GM08714 (cell line): ENCODE results near the gene TPRN.
A peak's percentile ranks its signal among the peaks of the same experiment; 100 is the strongest.

Experiments
- H3K4me3 ChIP-seq: fragments of 200-500 bp; sonication (Bioruptor generic); 2 replicates; pipeline ENCODE4 v1.5.1; 2014; ENCODE audit warnings: mild to moderate bottlenecking, low read length, inconsistent platforms
- ZNF274 ChIP-seq: IDR thresholded peaks from 2 replicates; pipeline ENCODE4 v1.6.1; 2012; ENCODE audit warnings: mild to moderate bottlenecking, low read depth, low read length

TPRN gene

DNA sequence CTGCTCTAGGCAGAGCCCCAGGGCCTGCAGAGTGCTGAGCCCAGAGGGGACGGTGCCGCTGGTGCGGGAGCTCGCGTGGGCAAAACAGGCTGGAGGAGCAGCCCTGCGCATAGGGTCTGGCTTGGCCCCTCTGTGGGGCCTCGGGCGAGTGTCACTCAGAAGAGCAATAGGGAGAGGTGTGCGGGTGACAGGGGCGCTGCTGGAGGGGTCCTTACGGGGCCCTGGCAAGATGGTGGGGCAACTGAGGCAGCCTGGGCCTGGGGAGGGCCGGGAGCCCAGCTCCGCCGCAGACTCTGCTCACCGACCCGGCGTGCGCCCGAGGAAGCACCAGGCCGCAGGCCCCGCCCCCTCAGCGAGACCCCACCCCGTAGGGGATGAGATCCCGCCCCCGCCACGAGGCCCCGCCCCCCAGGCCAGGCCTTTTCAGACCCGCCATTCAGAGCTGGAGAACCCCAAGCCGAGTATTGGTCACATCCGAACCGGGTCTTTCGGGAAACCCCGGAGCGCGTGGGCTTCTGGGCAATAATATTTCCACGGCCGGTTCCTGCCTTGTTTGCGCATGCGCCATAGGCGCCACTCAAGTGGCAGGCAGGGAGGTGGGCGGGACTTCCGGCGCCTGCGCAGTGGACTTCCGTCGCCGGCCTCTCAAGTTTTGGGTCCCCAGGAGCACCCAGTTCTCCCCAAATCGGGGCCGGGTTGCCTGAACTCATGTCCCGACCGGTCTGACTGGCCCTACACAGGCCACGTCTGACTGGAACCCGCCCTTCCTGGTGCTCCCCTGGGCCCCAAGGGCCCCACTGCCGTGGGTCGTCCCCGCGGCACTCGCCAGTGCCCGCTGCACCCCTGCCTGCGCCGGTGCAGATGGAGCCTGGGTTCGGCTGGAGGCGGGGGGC is 22.8 kb upstream of the TPRN start:
- TF ChIP-seq ZNF274 = no peak
- peak overlapping the region; percentile 94 for H3K4me3 ChIP-seq

DNA sequence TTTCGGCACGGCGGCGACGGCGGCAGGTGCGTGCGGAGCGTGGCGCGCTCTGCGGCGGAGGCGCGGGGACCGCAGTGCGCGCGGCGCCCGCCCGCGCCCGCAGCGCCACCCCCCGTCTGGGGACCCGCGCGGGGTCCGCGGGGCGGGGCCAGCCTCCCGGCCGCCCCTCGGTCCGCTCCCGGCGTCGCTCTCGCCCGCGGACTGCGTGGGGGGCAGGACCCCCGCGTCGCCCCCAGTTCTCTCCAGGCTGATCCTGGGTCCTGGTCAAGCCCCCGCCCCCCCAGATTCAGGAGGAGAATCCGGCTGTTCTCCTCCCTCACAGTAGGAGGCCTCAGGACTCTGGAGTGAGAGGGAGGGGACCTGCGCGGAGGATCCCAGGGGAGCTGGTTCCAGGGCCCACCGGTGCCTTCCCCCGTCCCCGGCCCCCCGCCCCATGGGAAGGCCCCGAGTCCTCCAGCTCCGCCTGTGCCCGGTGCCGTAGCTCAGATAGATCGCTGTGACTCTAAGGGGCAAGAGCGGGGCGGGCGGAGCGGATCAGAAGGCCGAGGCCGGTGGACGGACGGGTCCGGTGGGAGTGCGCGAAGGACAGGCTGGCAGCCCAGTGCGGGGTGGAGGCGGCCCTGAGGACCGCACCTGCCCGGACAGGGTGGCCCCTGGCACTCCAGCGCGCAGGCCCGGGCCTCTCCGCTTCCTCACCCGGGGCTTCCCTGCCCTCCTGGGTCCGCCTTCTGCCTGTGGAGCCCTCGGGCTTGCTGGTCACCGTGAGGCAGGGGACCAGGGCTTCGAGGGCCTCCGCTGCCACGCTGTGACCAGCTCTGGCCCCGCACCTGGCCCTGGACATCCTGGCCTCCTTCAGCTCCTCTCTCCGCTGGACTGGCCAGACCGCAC is 21.9 kb upstream of the TPRN start, which contains the start of gene RNF208:
Gene RNF208, minus strand, starts transcription at position 51 of the 888 bp plus-strand sequence. CDS start 1,028 bp downstream, outside the sequence.
- H3K4me3 ChIP-seq = peak within 1 kb of the TSS; percentile 48; the same call in 1 of the 2 replicates
- TF ChIP-seq ZNF274 = no peak

DNA sequence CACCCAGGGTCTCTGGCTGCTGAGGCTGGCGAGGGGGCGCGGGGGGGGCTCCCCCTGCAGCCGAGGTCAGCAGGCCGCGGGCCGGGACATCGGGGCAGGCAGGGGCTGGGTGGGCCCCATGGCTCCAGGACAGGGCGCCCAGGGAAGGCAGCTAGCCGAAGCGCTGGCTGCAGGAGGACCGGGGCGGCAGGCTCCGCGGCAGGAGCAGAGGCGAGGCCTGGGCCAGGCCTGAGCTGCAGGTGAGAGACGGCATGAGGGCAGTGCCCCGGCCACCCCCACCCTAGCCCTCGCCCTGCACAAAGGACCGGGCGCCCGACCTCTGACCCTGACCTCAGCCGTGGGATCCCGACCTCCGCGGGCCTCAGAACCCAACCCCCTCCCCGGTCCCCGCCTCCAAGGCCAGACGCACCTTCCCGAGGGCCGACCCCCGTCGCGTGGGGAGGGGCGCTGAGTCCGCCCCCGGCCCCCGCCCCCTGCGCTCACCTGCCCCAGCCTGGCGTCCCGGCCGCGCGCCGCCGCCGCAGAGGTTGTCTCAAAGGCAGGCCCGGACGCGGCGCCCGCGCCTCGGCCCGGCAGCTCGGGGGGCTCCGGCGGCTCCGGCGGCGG is 21.1 kb upstream of the TPRN start:
- no peak for TF ChIP-seq ZNF274
- no peak overlapping the region; the same call in 1 of the 2 replicates for H3K4me3 ChIP-seq

DNA sequence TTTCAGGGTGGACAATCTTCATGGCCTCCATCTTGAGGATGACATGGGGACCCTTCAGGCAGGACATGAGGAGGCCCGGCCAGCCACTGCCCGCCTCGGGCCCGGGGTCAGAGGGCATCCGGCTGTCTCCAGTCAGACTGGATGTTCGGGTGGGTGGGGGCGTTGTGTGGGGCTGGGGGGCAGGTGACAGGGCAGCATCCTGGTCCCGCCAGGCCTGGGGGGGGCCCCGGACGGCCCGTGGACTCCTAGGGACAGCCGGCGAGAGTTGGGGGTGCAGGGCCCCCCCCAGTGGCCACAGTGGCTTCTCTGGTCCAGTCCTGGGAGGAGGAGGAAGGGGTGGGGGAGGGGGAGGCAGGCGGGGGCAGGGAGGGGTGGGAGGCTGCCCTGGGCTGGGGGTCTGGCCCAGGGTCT is 20.6 kb upstream of the TPRN start:
- H3K4me3 ChIP-seq = no peak overlapping the region
- TF ChIP-seq ZNF274 = no peak

DNA sequence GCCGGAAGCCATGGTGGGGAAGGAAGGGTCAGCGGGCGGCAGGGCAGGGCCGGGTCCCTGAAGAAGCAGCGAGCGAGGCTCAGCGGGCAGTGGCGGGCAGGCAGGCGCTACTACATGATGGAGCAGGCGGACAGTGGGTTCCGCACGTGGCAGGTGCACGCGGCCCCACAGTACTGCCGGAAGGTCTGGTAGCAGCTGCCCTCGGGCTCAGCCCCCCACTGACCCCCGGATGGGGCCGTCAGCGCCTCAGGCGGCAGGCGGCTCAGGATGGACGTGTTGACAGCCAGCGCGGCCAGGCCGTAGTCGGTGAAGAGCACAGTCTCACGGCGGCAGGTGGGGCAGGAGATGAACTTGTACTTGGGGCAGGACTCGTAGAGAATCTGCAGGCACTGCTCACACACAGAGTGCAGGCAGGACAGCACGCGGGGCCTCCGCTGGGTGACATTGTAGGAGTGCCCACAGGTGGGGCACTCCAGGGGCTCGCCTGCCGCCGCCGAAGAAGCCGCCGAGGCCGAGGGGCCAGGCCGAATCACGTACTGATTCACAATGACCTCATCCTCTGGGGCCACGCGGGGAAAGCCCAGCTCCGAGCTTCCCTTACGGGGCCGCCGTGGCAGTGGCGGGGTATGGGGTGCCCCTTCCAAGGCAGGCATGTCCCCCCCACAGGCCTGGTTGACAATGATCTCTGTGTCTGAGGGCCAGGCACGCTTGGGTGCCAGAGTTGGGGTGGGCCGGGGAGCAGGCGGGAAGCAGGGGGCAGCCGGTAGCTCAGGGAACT is 20.0 kb upstream of the TPRN start:
- no peak for TF ChIP-seq ZNF274
- H3K4me3 ChIP-seq = no peak overlapping the region

DNA sequence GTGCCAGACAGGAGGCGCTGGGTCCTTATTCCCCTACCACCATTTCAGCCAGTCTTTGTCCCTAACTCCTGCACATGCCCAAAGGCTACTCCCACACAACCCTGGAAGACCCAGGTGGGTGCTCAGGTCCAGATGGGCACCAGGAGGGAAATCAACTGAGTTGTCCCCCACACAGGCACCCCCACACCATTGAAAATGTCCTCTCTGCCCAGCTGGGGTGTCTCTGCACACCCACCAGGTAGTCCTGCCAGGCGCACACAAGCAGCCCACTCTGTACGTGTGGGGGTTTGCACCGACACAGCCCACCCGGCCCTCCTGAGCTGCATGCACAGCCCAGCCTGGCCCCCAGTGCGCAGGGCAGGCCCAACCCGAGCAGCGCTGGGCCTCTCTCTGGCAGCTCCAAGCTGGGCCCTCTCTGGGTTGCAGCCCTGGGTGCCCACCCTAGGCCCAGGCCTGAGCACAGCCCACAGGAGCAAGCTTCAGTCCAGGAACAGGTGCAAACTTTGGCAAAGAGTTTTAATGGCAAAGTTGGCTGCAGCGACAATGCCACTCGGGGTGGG is 19.3 kb upstream of the TPRN start:
- no peak overlapping the region for H3K4me3 ChIP-seq

DNA sequence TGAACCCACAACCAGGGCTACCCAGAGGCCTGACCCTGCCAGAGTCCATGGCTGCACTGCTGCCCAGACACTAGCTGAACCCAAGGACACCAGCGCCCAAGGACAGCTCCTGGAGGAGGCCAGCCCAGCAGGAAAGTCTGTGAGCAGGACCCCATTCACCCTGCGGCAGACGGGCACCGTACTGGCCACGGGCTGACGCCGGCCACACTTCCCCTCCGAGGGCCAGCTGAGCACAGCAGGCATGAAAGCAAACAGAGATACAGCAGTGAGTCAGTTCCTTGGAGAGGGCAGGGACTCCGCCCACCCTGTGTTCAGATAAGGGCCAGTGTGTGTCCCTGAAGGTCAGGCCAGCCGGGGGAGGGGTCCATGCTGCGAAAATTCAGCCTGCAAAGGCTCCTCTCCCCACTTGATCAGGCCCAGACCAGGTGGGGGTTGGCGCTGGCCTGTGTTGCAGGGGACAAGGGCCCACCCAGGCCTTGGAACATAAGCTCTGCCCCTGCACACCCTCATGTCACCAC is 18.3 kb upstream of the TPRN start:
- no peak for TF ChIP-seq ZNF274
- no peak overlapping the region for H3K4me3 ChIP-seq

More for the DNA sequence above, 19.3 kb upstream of the TPRN start:
- TF ChIP-seq ZNF274 = no peak

DNA sequence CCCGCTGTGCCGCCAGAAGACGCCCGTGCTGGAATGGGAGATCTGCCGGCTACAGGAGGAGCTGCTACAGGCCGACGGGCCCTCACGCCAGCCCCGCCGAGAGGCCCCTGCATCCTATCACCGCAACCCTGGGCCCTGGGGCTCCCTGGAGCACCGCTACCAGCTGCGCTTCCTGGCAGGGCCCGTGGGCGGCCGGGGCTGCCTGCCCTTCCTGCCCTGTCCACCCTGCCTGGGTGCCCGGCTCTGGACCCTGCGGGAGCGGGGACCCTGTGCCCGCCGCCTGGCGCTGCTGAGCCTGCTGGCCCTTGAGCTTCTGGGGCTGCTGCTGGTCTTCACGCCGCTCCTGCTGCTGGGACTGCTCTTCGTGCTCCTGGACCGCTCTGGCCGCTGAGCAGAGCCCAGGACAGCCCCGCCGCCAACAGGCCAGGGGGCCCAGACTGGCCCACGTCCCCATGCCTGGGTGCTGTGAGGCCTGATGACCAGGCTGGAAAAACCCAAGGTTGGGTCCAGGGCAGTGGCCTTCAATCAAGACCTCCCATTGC is 17.7 kb upstream of the TPRN start:
- no peak overlapping the region for H3K4me3 ChIP-seq
- TF ChIP-seq ZNF274 = no peak

DNA sequence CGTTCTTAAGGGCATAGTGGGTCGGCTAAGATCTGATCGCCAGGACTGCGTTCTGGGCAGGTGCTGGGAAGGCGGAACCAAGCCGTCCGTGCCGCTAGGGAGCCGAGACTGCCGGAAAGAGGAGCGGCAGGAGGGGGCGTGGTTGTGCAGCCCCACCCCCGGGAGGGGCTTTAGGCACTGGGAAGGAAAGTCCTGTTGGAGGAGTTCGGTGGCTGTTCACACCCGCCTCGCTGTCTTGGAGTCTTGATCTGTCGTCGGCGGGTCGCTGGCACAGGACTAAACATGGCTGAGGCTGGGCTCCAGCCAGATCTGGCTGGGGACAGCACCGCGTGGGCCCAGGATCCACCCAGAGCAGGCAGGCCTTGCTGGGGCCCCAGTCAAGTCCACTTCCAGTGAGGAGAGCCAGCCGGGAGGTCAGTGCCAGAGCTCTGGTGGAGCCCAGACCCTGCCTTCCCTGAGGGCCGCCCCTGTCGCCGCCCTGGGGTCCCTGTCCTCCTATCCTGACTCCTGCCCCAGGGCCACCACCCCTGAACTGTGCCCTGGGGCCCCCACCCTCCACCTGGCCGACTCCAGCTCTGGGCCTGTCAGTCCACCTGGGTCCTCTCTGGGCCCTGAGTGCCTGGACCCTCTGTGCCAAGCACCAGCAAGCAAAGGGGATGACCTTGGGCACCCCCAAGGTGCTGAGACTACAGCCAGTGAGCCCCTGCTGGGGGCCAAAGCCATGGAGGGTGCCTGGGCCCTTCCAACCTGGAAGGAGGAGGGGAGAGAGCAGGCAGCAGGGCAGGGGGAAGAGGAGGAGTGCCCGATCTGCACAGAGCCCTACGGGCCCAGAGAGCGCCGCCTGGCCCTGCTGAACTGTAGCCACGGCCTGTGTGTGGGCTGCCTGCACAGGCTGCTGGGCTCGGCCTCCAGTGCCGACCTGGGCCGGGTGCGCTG is 17.0 kb upstream of the TPRN start:
- no peak for TF ChIP-seq ZNF274
- H3K4me3 ChIP-seq = no peak overlapping the region

DNA sequence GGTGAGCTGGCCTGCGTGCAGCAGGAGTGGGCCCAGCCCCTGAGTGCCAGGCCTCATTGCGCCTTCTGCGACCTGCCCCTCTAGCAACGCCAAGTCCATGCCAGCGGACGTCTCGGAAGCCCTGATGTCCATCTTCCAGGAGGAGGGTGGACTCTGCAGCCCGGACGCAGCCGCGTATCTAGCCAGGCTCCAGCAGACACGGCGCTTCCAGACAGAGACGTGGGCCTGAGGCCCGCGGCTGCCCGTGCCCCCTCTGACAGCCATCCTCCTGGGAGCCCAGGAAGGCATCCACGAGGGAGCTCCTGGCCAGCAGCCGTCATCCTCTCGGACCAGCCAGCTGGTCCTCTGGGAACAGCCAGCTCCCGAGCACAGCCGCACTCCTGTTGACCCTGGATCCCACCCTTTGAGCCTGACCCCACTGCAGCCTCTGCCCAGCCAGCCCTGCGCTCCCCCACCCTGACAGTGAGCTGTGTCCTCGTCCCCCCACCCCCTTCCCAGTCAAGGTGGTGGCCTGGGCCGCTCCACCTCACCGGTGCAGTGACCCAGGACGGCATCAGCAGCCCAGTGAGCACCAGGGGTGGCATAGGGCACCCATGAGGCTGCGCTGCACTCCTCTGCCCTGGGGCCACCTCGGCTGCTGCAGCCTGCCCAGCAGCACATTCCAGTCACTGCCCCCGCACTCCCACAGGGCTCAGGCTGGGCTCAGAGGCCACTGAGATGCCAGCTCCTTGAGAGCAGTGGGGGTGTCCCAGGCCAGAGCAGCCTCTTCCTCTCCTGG is 15.8 kb upstream of the TPRN start:
- no peak overlapping the region for H3K4me3 ChIP-seq
- no peak for TF ChIP-seq ZNF274
